ENCODE data around the gene CDX1. TPM values are rescaled to one million over a fixed set of nuclear protein-coding genes. Genes with fewer than 3 reads are reported as not detected.

The CDX1 gene
- total RNA-seq, 1 experiment from 2014 or later, result not detected

- Histone ChIP-seq H3K4me3 (ENCODE audit: low read length) (no peak overlapping the region), H3K36me3 (ENCODE audit: low read depth, low read length) (no peaks in the 10 kb centered on the region), H2AFZ (ENCODE audit: low read length) (no peak overlapping the region), H3K4me2 (ENCODE audit: low read length) (no peak overlapping the region), H3K9me2 (replicated peaks; ENCODE audit: low read length) (no peaks in the 10 kb centered on the region), H3K27me3 (ENCODE audit: low read length) (peaks cover 18% of the 10 kb centered on the region), H3K4me1 (ENCODE audit: insufficient read depth, low read length) (no peaks in the 10 kb centered on the region), H3K79me2 (ENCODE audit: low read length) (no peaks in the 10 kb centered on the region), H3K9ac (ENCODE audit: low read length) (no peak overlapping the region), H4K20me1 (ENCODE audit: low read length) (no peaks in the 10 kb centered on the region), H3K9me3 (ENCODE audit: low read length) (no peaks in the 10 kb centered on the region), H3F3A (ENCODE audit: low read length, unreplicated experiment) (no peaks in the 10 kb centered on the region), H3K27ac (ENCODE audit: low read length) (no peak overlapping the region)
- no TSS peak for BruUV-seq (replicated peaks)
- ChIA-PET CTCF (no interaction called here), POLR2A (ENCODE audit: unreplicated experiment) (no interaction called here)
- TF ChIP-seq EZH2phosphoT487 (IDR thresholded peaks at IDR 0.05; ENCODE audit: borderline replicate concordance, low read length) (no peak), EZH2 (IDR thresholded peaks at IDR 0.05; ENCODE audit: low read length, unreplicated experiment) (no peak)
- TF ChIP-seq, protein P1, sequence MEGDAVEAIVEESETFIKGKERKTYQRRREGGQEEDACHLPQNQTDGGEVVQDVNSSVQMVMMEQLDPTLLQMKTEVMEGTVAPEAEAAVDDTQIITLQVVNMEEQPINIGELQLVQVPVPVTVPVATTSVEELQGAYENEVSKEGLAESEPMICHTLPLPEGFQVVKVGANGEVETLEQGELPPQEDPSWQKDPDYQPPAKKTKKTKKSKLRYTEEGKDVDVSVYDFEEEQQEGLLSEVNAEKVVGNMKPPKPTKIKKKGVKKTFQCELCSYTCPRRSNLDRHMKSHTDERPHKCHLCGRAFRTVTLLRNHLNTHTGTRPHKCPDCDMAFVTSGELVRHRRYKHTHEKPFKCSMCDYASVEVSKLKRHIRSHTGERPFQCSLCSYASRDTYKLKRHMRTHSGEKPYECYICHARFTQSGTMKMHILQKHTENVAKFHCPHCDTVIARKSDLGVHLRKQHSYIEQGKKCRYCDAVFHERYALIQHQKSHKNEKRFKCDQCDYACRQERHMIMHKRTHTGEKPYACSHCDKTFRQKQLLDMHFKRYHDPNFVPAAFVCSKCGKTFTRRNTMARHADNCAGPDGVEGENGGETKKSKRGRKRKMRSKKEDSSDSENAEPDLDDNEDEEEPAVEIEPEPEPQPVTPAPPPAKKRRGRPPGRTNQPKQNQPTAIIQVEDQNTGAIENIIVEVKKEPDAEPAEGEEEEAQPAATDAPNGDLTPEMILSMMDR (conservative IDR thresholded peaks at IDR 0.05; ENCODE audit: low read depth, low read length), result no peak
- ATAC-seq (no peak), DNase-seq (no peak)
- intact Hi-C loops (cut with micrococcal nuclease), result no loop called here
These were observed 35.9 kb downstream of the CDX1 start for GRCh38 chr5:150202501-150202900.

DNA sequence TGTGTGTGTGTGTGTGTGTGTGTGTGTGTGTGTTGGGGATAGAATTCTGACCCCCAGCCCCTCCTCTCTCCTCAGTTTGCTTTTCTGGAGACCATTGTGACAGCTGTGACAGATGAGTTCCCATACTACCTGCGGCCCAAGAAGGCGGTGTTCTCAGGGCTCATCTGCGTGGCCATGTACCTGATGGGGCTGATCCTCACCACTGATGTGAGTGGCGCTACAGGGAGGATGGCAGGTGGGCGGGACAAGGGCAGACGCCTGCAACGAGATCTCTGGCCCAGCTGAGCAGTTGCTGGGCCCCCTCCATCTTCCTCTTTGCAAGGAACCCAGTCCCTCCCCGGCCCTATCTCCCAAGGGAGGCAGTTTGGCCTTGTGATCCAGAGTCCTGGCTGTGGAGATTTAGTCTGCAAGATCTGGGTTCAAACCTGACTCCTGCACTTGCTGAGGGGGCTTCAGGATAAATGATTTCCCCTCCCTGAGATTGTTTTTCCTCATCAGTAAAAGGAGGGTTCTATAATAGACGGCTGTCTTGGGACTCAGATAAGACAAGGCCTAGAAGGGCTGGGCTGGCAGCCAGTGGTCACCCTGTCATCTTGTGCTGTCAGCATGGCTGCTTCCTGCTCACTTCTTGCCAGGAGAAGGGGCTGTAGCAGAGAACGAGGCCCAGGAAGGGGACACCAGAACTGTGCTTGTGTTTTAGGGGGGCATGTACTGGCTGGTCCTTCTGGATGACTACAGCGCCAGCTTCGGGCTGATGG, 37.4 kb downstream of the CDX1 start:
- H3K4me2 ChIP-seq (ENCODE audit: low read length), result no peak overlapping the region
- H3K9me3 ChIP-seq (ENCODE audit: low read length), result no peaks in the 10 kb centered on the region
- ChIA-PET POLR2A (ENCODE audit: unreplicated experiment) (no interaction called here), CTCF (no interaction called here)
- no peak overlapping the region for H3K4me3 ChIP-seq (ENCODE audit: low read length)
- no peak for ATAC-seq
- no peaks in the 10 kb centered on the region for H3K79me2 ChIP-seq (ENCODE audit: low read length)
- no peak for DNase-seq
- no peak overlapping the region for H3K27ac ChIP-seq (ENCODE audit: low read length)
- peaks cover 10% of the 10 kb centered on the region for H3K4me1 ChIP-seq (ENCODE audit: insufficient read depth, low read length)
- BruUV-seq (replicated peaks), result no TSS peak
- no peaks in the 10 kb centered on the region for H3F3A ChIP-seq (ENCODE audit: low read length, unreplicated experiment)
- TF ChIP-seq EZH2 (IDR thresholded peaks at IDR 0.05; ENCODE audit: low read length, unreplicated experiment), result no peak
- TF ChIP-seq, protein P1 (conservative IDR thresholded peaks at IDR 0.05; ENCODE audit: low read depth, low read length), result no peak
- TF ChIP-seq EZH2phosphoT487 (IDR thresholded peaks at IDR 0.05; ENCODE audit: borderline replicate concordance, low read length), result no peak
- intact Hi-C loops (cut with micrococcal nuclease), result no loop called here
- no peaks in the 10 kb centered on the region for H3K36me3 ChIP-seq (ENCODE audit: low read depth, low read length)
- no peaks in the 10 kb centered on the region for H3K9me2 ChIP-seq (replicated peaks; ENCODE audit: low read length)
- no peaks in the 10 kb centered on the region for H4K20me1 ChIP-seq (ENCODE audit: low read length)
- no peak overlapping the region for H2AFZ ChIP-seq (ENCODE audit: low read length)
- peaks cover 14% of the 10 kb centered on the region for H3K27me3 ChIP-seq (ENCODE audit: low read length)
- H3K9ac ChIP-seq (ENCODE audit: low read length), result no peak overlapping the region

DNA sequence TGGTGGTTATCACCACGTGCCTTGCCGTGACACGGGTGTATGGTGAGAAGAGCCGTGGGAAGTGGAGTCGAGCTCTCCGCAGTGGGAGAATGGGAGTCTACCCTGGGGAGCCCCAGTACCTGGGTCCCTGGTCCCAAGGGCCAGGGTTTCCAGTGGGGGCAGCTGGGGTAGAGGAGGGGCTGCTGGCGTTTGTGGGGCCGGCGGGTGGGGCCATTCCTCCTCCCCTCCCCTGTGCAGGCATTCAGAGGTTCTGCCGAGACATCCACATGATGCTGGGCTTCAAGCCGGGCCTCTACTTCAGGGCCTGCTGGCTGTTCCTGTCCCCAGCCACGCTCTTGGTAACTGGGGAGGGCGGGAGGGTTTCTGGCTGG, 38.0 kb downstream of the CDX1 start:
- ATAC-seq (no peak), DNase-seq (no peak)
- H4K20me1 ChIP-seq (ENCODE audit: low read length), result no peaks in the 10 kb centered on the region
- H3K9ac ChIP-seq (ENCODE audit: low read length), result no peak overlapping the region
- no peaks in the 10 kb centered on the region for H3K36me3 ChIP-seq (ENCODE audit: low read depth, low read length)
- intact Hi-C loops (cut with micrococcal nuclease), result no loop called here
- H3K27ac ChIP-seq (ENCODE audit: low read length), result no peak overlapping the region
- CTCF ChIA-PET, result no interaction called here
- peaks cover 9% of the 10 kb centered on the region for H3K27me3 ChIP-seq (ENCODE audit: low read length)
- no peak overlapping the region for H2AFZ ChIP-seq (ENCODE audit: low read length)
- H3K4me1 ChIP-seq (ENCODE audit: insufficient read depth, low read length), result peaks cover 15% of the 10 kb centered on the region
- BruUV-seq (replicated peaks), result no TSS peak
- POLR2A ChIA-PET (ENCODE audit: unreplicated experiment), result no interaction called here
- no peaks in the 10 kb centered on the region for H3F3A ChIP-seq (ENCODE audit: low read length, unreplicated experiment)
- no peaks in the 10 kb centered on the region for H3K79me2 ChIP-seq (ENCODE audit: low read length)
- H3K9me3 ChIP-seq (ENCODE audit: low read length), result no peaks in the 10 kb centered on the region
- H3K4me3 ChIP-seq (ENCODE audit: low read length), result no peak overlapping the region
- no peak overlapping the region for H3K4me2 ChIP-seq (ENCODE audit: low read length)
- H3K9me2 ChIP-seq (replicated peaks; ENCODE audit: low read length), result no peaks in the 10 kb centered on the region
- TF ChIP-seq, protein P1 (conservative IDR thresholded peaks at IDR 0.05; ENCODE audit: low read depth, low read length), result no peak
- TF ChIP-seq EZH2 (IDR thresholded peaks at IDR 0.05; ENCODE audit: low read length, unreplicated experiment) (no peak), EZH2phosphoT487 (IDR thresholded peaks at IDR 0.05; ENCODE audit: borderline replicate concordance, low read length) (no peak)
